Pancreas (tissue), 10 donors: ENCODE results near the gene POLR2L. TPM values are rescaled to one million over a fixed set of nuclear protein-coding genes. Genes with fewer than 3 reads are reported as not detected.

Experiments
- ATAC-seq, 4 donors: fragments of 200-7000 bp; cut with Tn5 transposase; one replicate each; pipeline versions ENCODE4 v1.8.0 to v1.9.1; 2020; ENCODE audit warnings: mild to moderate bottlenecking in 4 of 4, moderate library complexity in 4 of 4
- DNase-seq, 6 donors: peaks; one replicate each; pipeline ENCODE4 v3.0.0-alpha.2; 2020
- FAIRE-seq: peaks from 2 replicates; lab custom pipeline; 2012; peaks lifted over from hg19 to GRCh38; lab: Jason Lieb, UNC
- H3K27ac ChIP-seq, 4 donors: fragments of 200-600 bp; sonication (generic); 1 replicate in 3 of 4; 2 replicates in 1 of 4; pipeline versions ENCODE4 v1.5.0 to v1.8.0; 2020
- H3K27me3 ChIP-seq, 4 donors: fragments of 200-600 bp; one replicate each; pipeline ENCODE4 v1.8.0; 2021
- H3K36me3 ChIP-seq, 3 donors: fragments of 200-600 bp; sonication (generic) in 1 of 3; one replicate each; pipeline versions ENCODE4 v1.5.0 to v1.8.0; 2020 to 2021
- H3K4me1 ChIP-seq, 3 donors: fragments of 200-600 bp; one replicate each; pipeline ENCODE4 v1.8.0; 2021
- H3K4me3 ChIP-seq, 4 donors: fragments of 200-600 bp; sonication (generic) in 2 of 4; one replicate each; pipeline versions ENCODE4 v1.5.0 to v1.8.0; 2020 to 2021
- H3K9me3 ChIP-seq, 4 donors: fragments of 200-600 bp; one replicate each; pipeline ENCODE4 v1.8.0; 2021
- CTCF ChIP-seq, 4 donors: fragments of 200-600 bp; sonication (generic) in 3 of 4; IDR thresholded peaks; one replicate each; pipeline versions ENCODE4 v1.5.0 to v1.8.0; 2021; ENCODE audit warnings: antibody characterized with exemption in 4 of 4
- WGBS, 2 donors: extraction: QIAGEN DNeasy Blood & Tissue Kit; methylation state at CpG; one replicate each; pipeline ENCODE4 v1.1.7; 2013; 5-methylcytosine and 5-hydroxymethylcytosine counted together
- intact Hi-C, 3 donors: fragments of 100-400 bp; cut with DNase I; formaldehyde crosslinking; loops; one replicate each; pipeline versions ENCODE4 v1.11.1 to v1.14.2; 2022
- polyA plus RNA-seq, 2 donors: library from polyadenylated mRNA; stranded (reverse); fragments of 200-250 nt; gene quantifications; one replicate each; pipeline ENCODE4 v1.2.3, GENCODE V29; 2013
- total RNA-seq, 6 donors: library from RNA; stranded (reverse); fragmentation: NEBNext Ultra II Directional in 4 of 6; extraction: Animal tissue kit (Norgen Biotek cat#: 25700) in 4 of 6; gene quantifications; one replicate each; pipeline versions ENCODE4 v1.2.1 to v1.2.4, GENCODE V29; 2021 to 2023
- donor health status: healthy with polysubstance abuse.
- donor health status: DM: no; HTN: no; CAD: no; lungs with moderate emphysema.
- donor health status: DM: no; HTN: no; CAD: no.
- donor health status: control.
- donor health status: control.
- donor health status: Bipolar disorder and iron deficiency.
- donor health status: DM: yes; HTN: yes; CAD: no.
- donor health status: DM: no; HTN: no; CAD: no.
- donor health status: DM: no; HTN: no; CAD: no.
- donor health status: DM: yes; HTN: yes; CAD: no.

POLR2L gene
- total and polyA plus RNA-seq, 8 donors: 62.9 to 110 (median 68.9) TPM

- ATAC-seq (no peak), DNase-seq (peak in 1 of 6 donors; percentile 80), FAIRE-seq (no peak)
- Histone ChIP-seq H3K4me3 (peak overlapping the region; percentile 51 to 69 (median 60)), H3K9me3 (no peaks in the 10 kb centered on the region), H3K27ac (peak overlapping the region; percentile 88 to 97 (median 91)), H3K36me3 (peaks cover 0 to 10% (median 6%) of the 10 kb centered on the region in 3 donors), H3K27me3 (no peaks in the 10 kb centered on the region), H3K4me1 (peaks cover 26 to 48% (median 41%) of the 10 kb centered on the region in 3 donors)
- no peak for TF ChIP-seq CTCF (IDR thresholded peaks at IDR 0.05)
- 1 to 3% methylated on average over 17 to 22 of the region's 22 CpGs for WGBS, 2 donors
- intact Hi-C loops: no loop called here
These were observed 15.5 kb downstream of the POLR2L start for GRCh38 chr11:826836-827145.

DNA sequence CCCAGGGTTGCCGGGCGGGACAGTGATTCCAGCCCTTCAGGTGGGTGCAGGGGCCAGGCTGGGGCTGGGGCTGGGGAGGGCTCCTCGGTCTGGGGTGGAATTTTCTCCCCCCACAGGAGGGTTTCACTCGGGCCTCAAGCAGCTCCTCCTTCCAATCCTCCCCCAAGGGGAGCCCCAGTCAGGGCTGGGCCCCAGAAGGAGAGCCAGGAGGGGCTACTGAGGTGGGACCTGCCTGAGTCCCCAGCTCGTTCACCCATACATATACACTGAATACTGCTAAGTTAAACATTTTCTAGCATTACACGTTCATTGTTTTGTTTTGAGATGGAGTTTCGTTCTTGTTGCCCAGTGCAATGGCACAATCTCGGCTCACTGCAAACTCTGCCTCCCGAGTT lies 16.1 kb downstream of the POLR2L start:
- ATAC-seq (no peak), DNase-seq (no peak), FAIRE-seq (no peak)
- H3K27me3 ChIP-seq: no peaks in the 10 kb centered on the region
- intact Hi-C loops: no loop called here
- H3K36me3 ChIP-seq: peaks cover 0 to 10% (median 6%) of the 10 kb centered on the region in 3 donors
- TF ChIP-seq CTCF (IDR thresholded peaks at IDR 0.05): no peak
- H3K9me3 ChIP-seq: no peaks in the 10 kb centered on the region
- peak overlapping the region; percentile 88 to 97 (median 91) for H3K27ac ChIP-seq
- peak overlapping the region in 3 of 4 donors; percentile 57 to 69 (median 63) for H3K4me3 ChIP-seq
- peaks cover 31 to 52% (median 44%) of the 10 kb centered on the region in 3 donors for H3K4me1 ChIP-seq
- 18% methylated on average over 9 of the region's 9 CpGs for WGBS, 2 donors

GRCh38 chr11:825366-826226 lies 16.7 kb downstream of the POLR2L start:
- no peak for TF ChIP-seq CTCF (IDR thresholded peaks at IDR 0.05)
- FAIRE-seq (no peak), DNase-seq (peak; percentile 66 to 91 (median 84)), ATAC-seq (peak; percentile 2 to 15 (median 6))
- WGBS, 2 donors: 20 to 23% methylated on average over 12 of the region's 12 CpGs
- Histone ChIP-seq H3K4me3 (peak overlapping the region in 2 of 4 donors; percentile 63 to 69), H3K36me3 (peaks cover 0 to 10% (median 6%) of the 10 kb centered on the region in 3 donors), H3K4me1 (peaks cover 36 to 58% (median 44%) of the 10 kb centered on the region in 3 donors), H3K27ac (peak overlapping the region; percentile 88 to 97 (median 91)), H3K27me3 (no peaks in the 10 kb centered on the region), H3K9me3 (no peaks in the 10 kb centered on the region)
- intact Hi-C loops: no loop called here

DNA sequence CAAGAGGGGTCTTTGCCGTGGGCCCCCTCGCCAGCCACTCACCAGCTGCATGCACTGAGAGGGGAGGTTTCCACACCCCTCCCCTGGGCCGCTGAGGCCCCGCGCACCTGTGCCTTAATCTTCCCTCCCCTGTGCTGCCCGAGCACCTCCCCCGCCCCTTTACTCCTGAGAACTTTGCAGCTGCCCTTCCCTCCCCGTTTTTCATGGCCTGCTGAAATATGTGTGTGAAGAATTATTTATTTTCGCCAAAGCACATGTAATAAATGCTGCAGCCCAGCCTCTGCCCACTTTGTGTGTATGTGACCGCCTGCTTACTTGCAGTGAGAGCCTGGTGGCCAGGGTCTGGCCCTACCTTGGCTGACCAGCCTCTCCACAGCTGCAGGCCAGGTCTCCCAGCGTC lies 17.4 kb downstream of the POLR2L start:
- Histone ChIP-seq H3K27me3 (no peaks in the 10 kb centered on the region), H3K27ac (peak overlapping the region; percentile 88 to 97 (median 91)), H3K4me3 (peak overlapping the region in 3 of 4 donors; percentile 35 to 80 (median 69)), H3K36me3 (peaks cover 0 to 10% (median 6%) of the 10 kb centered on the region in 3 donors), H3K4me1 (peaks cover 37 to 61% (median 44%) of the 10 kb centered on the region in 3 donors), H3K9me3 (no peaks in the 10 kb centered on the region)
- intact Hi-C loops: no loop called here
- TF ChIP-seq CTCF (IDR thresholded peaks at IDR 0.05): no peak
- DNase-seq (peak; percentile 73 to 92 (median 90)), ATAC-seq (peak; percentile 21 to 44 (median 38)), FAIRE-seq (no peak)
- WGBS, 2 donors: 34 to 35% methylated on average over 11 of the region's 11 CpGs
